ENCODE measurements around the gene SND1. TPM values are rescaled to one million over a fixed set of nuclear protein-coding genes. Genes with fewer than 3 reads are reported as not detected.

Gene SND1
- total and polyA plus RNA-seq, 10 of the 15 experiments (the other 5 are each of a cell fraction or from before 2014, with no cell fraction given) = 52.4 to 270 (median 146) TPM

DNA sequence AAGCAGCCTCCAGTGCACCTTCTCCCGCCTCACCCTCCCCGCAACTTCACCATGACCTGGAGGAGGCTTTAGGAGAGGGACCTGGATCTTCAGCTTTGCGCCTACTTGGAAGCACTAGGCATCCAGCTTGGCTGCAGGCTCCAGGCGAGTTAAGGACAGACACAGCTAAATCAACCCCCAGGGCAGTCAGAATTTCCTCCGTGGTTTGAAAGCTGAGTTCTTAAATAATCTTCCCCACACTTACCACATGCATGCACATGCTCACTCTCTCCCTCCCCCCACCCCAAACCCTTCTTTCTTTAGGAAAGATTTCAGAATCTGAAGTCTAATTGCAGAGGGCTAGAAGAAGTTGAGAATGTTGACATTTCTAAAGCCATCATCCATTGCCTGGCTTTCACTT is 416.0 kb downstream of the SND1 start:
- no peaks in the 10 kb centered on the region; the same call in 1 of the 2 replicates for H4K20me1 ChIP-seq (ENCODE audit: control insufficient read depth, insufficient read depth)
- H3K27ac ChIP-seq (ENCODE audit: control insufficient read depth, insufficient read depth) = no peak overlapping the region
- no peaks in the 10 kb centered on the region for H3K4me1 ChIP-seq (ENCODE audit: control insufficient read depth, insufficient read depth, low read length)
- ChIA-PET CTCF (interaction anchor here (1.5 kb wide), 1 partner anchor 67 kb away, joined by 6 read pairs; no protein-coding TSS in a partner anchor), RAD21 (ENCODE audit: unreplicated experiment) (no interaction called here), SMC1A (ENCODE audit: uncharacterized antibody, unreplicated experiment) (no interaction called here), POLR2A (no interaction called here)
- intact Hi-C loops (cut with micrococcal nuclease; ENCODE audit: unreplicated experiment) (no loop called here), in situ Hi-C loops (cut with MboI) (no loop called here)
- no peaks in the 10 kb centered on the region for H3K79me2 ChIP-seq (ENCODE audit: control insufficient read depth, insufficient read depth, low read length)
- TF ChIP-seq RELA (IDR thresholded peaks at IDR 0.05; ENCODE audit: borderline replicate concordance, partially characterized antibody) = no peak
- no peak for TF ChIP-seq ZNF207 (IDR thresholded peaks at IDR 0.05; ENCODE audit: borderline replicate concordance)
- no peak for TF ChIP-seq STAT3 (IDR thresholded peaks at IDR 0.05; ENCODE audit: low read depth, low read length)
- TF ChIP-seq, protein P1, sequence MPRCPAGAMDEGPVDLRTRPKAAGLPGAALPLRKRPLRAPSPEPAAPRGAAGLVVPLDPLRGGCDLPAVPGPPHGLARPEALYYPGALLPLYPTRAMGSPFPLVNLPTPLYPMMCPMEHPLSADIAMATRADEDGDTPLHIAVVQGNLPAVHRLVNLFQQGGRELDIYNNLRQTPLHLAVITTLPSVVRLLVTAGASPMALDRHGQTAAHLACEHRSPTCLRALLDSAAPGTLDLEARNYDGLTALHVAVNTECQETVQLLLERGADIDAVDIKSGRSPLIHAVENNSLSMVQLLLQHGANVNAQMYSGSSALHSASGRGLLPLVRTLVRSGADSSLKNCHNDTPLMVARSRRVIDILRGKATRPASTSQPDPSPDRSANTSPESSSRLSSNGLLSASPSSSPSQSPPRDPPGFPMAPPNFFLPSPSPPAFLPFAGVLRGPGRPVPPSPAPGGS (IDR thresholded peaks at IDR 0.05; ENCODE audit: borderline replicate concordance, insufficient read depth, low read depth, low read length, poor library complexity, severe bottlenecking) = no peak
- no peak for TF ChIP-seq TCF12 (IDR thresholded peaks at IDR 0.05; ENCODE audit: low read depth, low read length)
- TF ChIP-seq ZNF384 (IDR thresholded peaks at IDR 0.05; ENCODE audit: borderline replicate concordance, low read depth, low read length) = no peak
- TF ChIP-seq POU2F2 (IDR thresholded peaks at IDR 0.05; ENCODE audit: borderline replicate concordance, low read depth, low read length) = no peak
- TF ChIP-seq, protein P2, sequence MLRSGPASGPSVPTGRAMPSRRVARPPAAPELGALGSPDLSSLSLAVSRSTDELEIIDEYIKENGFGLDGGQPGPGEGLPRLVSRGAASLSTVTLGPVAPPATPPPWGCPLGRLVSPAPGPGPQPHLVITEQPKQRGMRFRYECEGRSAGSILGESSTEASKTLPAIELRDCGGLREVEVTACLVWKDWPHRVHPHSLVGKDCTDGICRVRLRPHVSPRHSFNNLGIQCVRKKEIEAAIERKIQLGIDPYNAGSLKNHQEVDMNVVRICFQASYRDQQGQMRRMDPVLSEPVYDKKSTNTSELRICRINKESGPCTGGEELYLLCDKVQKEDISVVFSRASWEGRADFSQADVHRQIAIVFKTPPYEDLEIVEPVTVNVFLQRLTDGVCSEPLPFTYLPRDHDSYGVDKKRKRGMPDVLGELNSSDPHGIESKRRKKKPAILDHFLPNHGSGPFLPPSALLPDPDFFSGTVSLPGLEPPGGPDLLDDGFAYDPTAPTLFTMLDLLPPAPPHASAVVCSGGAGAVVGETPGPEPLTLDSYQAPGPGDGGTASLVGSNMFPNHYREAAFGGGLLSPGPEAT (IDR thresholded peaks at IDR 0.05; ENCODE audit: low read depth) = no peak
- no peak for TF ChIP-seq FOXK2 (IDR thresholded peaks at IDR 0.05)
- no peak for TF ChIP-seq ZZZ3 (IDR thresholded peaks at IDR 0.05; ENCODE audit: control insufficient read depth, insufficient read length, low read depth)
- H3K4me2 ChIP-seq (ENCODE audit: control insufficient read depth, insufficient read depth) = no peak overlapping the region
- H3K36me3 ChIP-seq (ENCODE audit: control insufficient read depth in 2 of 2, insufficient read depth in 2 of 2, low read length in 1 of 2) = peaks cover 17 to 25% of the 10 kb centered on the region in 2 experiments; a peak in 3 of 4 replicates
- no peak for ATAC-seq
- FAIRE-seq = no peak
- no TSS peak for BruUV-seq (replicated peaks)
- no peak overlapping the region for H2AFZ ChIP-seq (ENCODE audit: control insufficient read depth, low read depth, low read length)
- H3K9ac ChIP-seq (ENCODE audit: control insufficient read depth, insufficient read depth, low read length) = no peak overlapping the region
- no peaks in the 10 kb centered on the region for H3K9me3 ChIP-seq (replicated peaks; ENCODE audit: control insufficient read depth, insufficient read depth, low read length)
- no peaks in the 10 kb centered on the region for H3K27me3 ChIP-seq (replicated peaks in 1 of 2; ENCODE audit: control insufficient read depth in 2 of 2, insufficient read depth in 2 of 2, low read length in 1 of 2)
- no peak overlapping the region for H3K4me3 ChIP-seq
- WGBS (ENCODE audit: insufficient coverage, insufficient replicate concordance, low lambda C conversion rate, missing lambda C conversion rate) = 76% methylated on average over 5 of the region's 5 CpGs
- no peak for DNase-seq (ENCODE audit: low read depth, low spot score)

All from GM12878 (cell line).